Hepatocyte (in vitro differentiated cells): Measurements from ENCODE around the gene DVL1.

Experiments
- CTCF ChIP-seq: fragments of 200-600 bp; sonication (generic); IDR thresholded peaks from 2 replicates; pipeline ENCODE4 v1.5.1; 2016; ENCODE audit warnings: antibody characterized with exemption, mild to moderate bottlenecking; ENCODE audit not compliant: poor library complexity
- EZH2 ChIP-seq: fragments of 200-600 bp; sonication (generic); IDR thresholded peaks from 2 replicates; pipeline ENCODE4 v1.6.1; 2016; ENCODE audit warnings: antibody characterized with exemption, mild to moderate bottlenecking, borderline replicate concordance

GRCh38 chr1:1322952-1323351 is 26.3 kb downstream of the DVL1 start:
- no peak for TF ChIP-seq CTCF
- no peak for TF ChIP-seq EZH2
